Choroid plexus epithelial cell (primary cell): ENCODE data around the gene CAPRIN1.
A peak's percentile ranks its signal among the peaks of the same experiment; 100 is the strongest.

Source experiments
- DNase-seq: peaks from one replicate; pipeline ENCODE4 v3.0.0-alpha.2; 2010; ENCODE audit warnings: low read depth
- H3K4me3 ChIP-seq: 2 replicates; pipeline ENCODE4 v1.5.1; 2011; ENCODE audit warnings: low read depth, mild to moderate bottlenecking, control low read depth, low read length, moderate library complexity
- TF ChIP-seq, protein P1 (sequence below): conservative IDR thresholded peaks from 2 replicates; pipeline ENCODE4 v1.5.1; 2011; ENCODE audit warnings: low read depth, mild to moderate bottlenecking, control low read depth, inconsistent platforms, low read length, moderate library complexity

CAPRIN1 gene

DNA sequence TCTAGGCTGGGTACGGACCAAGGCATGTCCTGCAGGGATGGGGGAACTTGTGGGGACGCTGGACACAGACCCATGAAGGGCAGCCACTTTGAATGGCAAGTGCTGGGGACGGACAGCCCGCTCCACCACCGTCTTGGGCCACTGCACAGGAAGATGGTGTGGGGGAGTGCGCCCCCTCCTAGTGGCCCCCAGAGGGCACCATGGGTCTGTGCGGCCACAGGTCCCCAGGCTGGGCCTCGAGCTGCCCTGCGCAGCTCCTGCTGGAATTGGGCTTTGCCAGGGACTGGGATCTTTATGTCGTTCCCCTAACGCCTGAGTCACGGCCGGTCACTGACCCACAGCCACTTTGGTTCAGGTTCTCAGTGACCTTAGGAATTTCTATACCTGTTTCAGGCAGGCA, 98.3 kb downstream of the CAPRIN1 start:
- peak; percentile 29 for DNase-seq
- H3K4me3 ChIP-seq, result no peak overlapping the region
- TF ChIP-seq, protein P1, sequence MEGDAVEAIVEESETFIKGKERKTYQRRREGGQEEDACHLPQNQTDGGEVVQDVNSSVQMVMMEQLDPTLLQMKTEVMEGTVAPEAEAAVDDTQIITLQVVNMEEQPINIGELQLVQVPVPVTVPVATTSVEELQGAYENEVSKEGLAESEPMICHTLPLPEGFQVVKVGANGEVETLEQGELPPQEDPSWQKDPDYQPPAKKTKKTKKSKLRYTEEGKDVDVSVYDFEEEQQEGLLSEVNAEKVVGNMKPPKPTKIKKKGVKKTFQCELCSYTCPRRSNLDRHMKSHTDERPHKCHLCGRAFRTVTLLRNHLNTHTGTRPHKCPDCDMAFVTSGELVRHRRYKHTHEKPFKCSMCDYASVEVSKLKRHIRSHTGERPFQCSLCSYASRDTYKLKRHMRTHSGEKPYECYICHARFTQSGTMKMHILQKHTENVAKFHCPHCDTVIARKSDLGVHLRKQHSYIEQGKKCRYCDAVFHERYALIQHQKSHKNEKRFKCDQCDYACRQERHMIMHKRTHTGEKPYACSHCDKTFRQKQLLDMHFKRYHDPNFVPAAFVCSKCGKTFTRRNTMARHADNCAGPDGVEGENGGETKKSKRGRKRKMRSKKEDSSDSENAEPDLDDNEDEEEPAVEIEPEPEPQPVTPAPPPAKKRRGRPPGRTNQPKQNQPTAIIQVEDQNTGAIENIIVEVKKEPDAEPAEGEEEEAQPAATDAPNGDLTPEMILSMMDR, result peak; percentile 53

- TF ChIP-seq, protein P1, result no peak
- no peak for DNase-seq
- H3K4me3 ChIP-seq, result no peak overlapping the region
These were observed 99.1 kb downstream of the CAPRIN1 start for GRCh38 chr11:34150494-34151151.
